ENCODE results near the gene CDK10. TPM values are rescaled to one million over a fixed set of nuclear protein-coding genes. Genes with fewer than 3 reads are reported as not detected.
A peak's percentile ranks its signal among the peaks of the same experiment; 100 is the strongest.

CDK10 gene
- total and polyA plus RNA-seq, 9 of the 15 experiments (the other 6 are each of a cell fraction or from before 2014, with no cell fraction given) = 2.0 to 85.1 (median 40.1) TPM

DNA sequence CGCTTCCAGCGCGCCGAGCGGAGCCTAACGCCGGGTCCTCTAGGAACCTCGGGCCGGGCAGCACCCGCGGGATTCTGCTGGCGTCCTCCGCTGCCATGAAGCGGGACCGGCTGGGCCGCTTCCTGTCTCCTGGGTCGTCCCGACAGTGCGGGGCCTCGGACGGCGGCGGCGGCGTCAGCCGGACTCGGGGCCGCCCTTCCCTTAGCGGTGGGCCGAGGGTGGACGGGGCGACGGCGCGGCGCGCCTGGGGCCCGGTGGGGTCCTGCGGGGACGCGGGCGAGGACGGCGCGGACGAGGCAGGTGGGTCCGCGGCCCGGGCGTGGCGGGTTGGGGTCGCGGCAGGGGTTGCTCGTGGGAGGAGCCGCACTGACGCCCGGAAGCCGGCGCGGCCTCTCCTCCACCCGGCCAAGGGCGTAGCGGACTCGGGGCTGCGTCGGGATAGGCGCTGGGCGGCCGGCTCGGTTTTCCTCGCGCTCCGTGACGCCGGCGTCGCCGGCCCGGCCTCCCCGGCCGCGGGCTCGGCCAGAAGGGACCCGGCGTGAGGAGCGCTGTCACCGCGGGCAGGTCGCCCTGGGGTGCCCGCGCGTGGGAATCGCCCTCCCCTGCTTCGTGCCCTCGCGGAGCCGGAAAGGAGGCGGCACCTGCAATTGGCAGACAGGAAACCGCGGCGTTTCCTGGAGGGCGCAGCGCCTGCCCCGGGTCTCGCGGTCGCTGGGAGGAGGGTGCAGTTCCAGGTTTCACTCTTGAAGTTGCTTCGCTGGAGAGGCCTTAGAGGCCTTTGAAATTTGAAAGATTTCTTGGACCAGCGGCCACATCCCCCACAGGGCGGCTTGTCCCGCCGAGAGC lies 35.3 kb downstream of the CDK10 start (continued):
- TF ChIP-seq, protein P1, sequence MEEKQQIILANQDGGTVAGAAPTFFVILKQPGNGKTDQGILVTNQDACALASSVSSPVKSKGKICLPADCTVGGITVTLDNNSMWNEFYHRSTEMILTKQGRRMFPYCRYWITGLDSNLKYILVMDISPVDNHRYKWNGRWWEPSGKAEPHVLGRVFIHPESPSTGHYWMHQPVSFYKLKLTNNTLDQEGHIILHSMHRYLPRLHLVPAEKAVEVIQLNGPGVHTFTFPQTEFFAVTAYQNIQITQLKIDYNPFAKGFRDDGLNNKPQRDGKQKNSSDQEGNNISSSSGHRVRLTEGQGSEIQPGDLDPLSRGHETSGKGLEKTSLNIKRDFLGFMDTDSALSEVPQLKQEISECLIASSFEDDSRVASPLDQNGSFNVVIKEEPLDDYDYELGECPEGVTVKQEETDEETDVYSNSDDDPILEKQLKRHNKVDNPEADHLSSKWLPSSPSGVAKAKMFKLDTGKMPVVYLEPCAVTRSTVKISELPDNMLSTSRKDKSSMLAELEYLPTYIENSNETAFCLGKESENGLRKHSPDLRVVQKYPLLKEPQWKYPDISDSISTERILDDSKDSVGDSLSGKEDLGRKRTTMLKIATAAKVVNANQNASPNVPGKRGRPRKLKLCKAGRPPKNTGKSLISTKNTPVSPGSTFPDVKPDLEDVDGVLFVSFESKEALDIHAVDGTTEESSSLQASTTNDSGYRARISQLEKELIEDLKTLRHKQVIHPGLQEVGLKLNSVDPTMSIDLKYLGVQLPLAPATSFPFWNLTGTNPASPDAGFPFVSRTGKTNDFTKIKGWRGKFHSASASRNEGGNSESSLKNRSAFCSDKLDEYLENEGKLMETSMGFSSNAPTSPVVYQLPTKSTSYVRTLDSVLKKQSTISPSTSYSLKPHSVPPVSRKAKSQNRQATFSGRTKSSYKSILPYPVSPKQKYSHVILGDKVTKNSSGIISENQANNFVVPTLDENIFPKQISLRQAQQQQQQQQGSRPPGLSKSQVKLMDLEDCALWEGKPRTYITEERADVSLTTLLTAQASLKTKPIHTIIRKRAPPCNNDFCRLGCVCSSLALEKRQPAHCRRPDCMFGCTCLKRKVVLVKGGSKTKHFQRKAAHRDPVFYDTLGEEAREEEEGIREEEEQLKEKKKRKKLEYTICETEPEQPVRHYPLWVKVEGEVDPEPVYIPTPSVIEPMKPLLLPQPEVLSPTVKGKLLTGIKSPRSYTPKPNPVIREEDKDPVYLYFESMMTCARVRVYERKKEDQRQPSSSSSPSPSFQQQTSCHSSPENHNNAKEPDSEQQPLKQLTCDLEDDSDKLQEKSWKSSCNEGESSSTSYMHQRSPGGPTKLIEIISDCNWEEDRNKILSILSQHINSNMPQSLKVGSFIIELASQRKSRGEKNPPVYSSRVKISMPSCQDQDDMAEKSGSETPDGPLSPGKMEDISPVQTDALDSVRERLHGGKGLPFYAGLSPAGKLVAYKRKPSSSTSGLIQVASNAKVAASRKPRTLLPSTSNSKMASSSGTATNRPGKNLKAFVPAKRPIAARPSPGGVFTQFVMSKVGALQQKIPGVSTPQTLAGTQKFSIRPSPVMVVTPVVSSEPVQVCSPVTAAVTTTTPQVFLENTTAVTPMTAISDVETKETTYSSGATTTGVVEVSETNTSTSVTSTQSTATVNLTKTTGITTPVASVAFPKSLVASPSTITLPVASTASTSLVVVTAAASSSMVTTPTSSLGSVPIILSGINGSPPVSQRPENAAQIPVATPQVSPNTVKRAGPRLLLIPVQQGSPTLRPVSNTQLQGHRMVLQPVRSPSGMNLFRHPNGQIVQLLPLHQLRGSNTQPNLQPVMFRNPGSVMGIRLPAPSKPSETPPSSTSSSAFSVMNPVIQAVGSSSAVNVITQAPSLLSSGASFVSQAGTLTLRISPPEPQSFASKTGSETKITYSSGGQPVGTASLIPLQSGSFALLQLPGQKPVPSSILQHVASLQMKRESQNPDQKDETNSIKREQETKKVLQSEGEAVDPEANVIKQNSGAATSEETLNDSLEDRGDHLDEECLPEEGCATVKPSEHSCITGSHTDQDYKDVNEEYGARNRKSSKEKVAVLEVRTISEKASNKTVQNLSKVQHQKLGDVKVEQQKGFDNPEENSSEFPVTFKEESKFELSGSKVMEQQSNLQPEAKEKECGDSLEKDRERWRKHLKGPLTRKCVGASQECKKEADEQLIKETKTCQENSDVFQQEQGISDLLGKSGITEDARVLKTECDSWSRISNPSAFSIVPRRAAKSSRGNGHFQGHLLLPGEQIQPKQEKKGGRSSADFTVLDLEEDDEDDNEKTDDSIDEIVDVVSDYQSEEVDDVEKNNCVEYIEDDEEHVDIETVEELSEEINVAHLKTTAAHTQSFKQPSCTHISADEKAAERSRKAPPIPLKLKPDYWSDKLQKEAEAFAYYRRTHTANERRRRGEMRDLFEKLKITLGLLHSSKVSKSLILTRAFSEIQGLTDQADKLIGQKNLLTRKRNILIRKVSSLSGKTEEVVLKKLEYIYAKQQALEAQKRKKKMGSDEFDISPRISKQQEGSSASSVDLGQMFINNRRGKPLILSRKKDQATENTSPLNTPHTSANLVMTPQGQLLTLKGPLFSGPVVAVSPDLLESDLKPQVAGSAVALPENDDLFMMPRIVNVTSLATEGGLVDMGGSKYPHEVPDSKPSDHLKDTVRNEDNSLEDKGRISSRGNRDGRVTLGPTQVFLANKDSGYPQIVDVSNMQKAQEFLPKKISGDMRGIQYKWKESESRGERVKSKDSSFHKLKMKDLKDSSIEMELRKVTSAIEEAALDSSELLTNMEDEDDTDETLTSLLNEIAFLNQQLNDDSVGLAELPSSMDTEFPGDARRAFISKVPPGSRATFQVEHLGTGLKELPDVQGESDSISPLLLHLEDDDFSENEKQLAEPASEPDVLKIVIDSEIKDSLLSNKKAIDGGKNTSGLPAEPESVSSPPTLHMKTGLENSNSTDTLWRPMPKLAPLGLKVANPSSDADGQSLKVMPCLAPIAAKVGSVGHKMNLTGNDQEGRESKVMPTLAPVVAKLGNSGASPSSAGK (IDR thresholded peaks at IDR 0.05) = no peak
- TF ChIP-seq FOXA1 (IDR thresholded peaks at IDR 0.05; ENCODE audit: borderline replicate concordance) (no peak), XRCC5 (IDR thresholded peaks at IDR 0.05; ENCODE audit: low read depth, low read length) (0 out of 2 replicates have a peak, but pooled peaks have one; percentile 42), ZNF668 (CRISPR knock-in tag; IDR thresholded peaks at IDR 0.05) (no peak), ZNF282 (CRISPR knock-in tag; IDR thresholded peaks at IDR 0.05) (no peak), SPI1 (IDR thresholded peaks at IDR 0.05; ENCODE audit: borderline replicate concordance, low read depth, low read length) (no peak), ZFP1 (CRISPR knock-in tag; IDR thresholded peaks at IDR 0.05) (no peak), MEF2A (IDR thresholded peaks at IDR 0.05; ENCODE audit: control insufficient read depth, low read depth, low read length) (no peak)
- TF ChIP-seq, protein P2, sequence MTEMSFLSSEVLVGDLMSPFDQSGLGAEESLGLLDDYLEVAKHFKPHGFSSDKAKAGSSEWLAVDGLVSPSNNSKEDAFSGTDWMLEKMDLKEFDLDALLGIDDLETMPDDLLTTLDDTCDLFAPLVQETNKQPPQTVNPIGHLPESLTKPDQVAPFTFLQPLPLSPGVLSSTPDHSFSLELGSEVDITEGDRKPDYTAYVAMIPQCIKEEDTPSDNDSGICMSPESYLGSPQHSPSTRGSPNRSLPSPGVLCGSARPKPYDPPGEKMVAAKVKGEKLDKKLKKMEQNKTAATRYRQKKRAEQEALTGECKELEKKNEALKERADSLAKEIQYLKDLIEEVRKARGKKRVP (CRISPR knock-in tag; IDR thresholded peaks at IDR 0.05) = no peak
- TF ChIP-seq, protein P3, sequence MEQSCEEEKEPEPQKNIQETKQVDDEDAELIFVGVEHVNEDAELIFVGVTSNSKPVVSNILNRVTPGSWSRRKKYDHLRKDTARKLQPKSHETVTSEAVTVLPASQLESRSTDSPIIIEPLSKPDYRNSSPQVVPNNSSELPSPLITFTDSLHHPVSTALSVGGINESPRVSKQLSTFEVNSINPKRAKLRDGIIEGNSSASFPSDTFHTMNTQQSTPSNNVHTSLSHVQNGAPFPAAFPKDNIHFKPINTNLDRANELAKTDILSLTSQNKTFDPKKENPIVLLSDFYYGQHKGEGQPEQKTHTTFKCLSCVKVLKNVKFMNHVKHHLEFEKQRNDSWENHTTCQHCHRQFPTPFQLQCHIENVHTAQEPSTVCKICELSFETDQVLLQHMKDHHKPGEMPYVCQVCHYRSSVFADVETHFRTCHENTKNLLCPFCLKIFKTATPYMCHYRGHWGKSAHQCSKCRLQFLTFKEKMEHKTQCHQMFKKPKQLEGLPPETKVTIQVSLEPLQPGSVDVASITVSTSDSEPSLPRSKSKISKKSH (CRISPR knock-in tag; IDR thresholded peaks at IDR 0.05) = no peak
- TF ChIP-seq, protein P4, sequence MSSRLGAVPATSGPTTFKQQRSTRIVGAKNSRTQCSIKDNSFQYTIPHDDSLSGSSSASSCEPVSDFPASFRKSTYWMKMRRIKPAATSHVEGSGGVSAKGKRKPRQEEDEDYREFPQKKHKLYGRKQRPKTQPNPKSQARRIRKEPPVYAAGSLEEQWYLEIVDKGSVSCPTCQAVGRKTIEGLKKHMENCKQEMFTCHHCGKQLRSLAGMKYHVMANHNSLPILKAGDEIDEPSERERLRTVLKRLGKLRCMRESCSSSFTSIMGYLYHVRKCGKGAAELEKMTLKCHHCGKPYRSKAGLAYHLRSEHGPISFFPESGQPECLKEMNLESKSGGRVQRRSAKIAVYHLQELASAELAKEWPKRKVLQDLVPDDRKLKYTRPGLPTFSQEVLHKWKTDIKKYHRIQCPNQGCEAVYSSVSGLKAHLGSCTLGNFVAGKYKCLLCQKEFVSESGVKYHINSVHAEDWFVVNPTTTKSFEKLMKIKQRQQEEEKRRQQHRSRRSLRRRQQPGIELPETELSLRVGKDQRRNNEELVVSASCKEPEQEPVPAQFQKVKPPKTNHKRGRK (tag; IDR thresholded peaks at IDR 0.05) = no peak
